DND-41 (cell line): Measurements from ENCODE around the gene MEGF6.

Experiments
- EZH2 ChIP-seq: IDR thresholded peaks from 3 replicates; pipeline ENCODE4 v1.6.1; 2012; ENCODE audit warnings: borderline replicate concordance, low read depth, mild to moderate bottlenecking, moderate library complexity, low read length, inconsistent platforms; ENCODE audit not compliant: severe bottlenecking
- TF ChIP-seq, protein P1 (sequence below): IDR thresholded peaks from 2 replicates; pipeline ENCODE4 v1.5.1; 2012; ENCODE audit warnings: borderline replicate concordance, low read length, moderate library complexity, mild to moderate bottlenecking; ENCODE audit not compliant: poor library complexity, severe bottlenecking; ENCODE audit errors: extremely low read depth

- TF ChIP-seq, protein P1, sequence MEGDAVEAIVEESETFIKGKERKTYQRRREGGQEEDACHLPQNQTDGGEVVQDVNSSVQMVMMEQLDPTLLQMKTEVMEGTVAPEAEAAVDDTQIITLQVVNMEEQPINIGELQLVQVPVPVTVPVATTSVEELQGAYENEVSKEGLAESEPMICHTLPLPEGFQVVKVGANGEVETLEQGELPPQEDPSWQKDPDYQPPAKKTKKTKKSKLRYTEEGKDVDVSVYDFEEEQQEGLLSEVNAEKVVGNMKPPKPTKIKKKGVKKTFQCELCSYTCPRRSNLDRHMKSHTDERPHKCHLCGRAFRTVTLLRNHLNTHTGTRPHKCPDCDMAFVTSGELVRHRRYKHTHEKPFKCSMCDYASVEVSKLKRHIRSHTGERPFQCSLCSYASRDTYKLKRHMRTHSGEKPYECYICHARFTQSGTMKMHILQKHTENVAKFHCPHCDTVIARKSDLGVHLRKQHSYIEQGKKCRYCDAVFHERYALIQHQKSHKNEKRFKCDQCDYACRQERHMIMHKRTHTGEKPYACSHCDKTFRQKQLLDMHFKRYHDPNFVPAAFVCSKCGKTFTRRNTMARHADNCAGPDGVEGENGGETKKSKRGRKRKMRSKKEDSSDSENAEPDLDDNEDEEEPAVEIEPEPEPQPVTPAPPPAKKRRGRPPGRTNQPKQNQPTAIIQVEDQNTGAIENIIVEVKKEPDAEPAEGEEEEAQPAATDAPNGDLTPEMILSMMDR, result no peak
- no peak for TF ChIP-seq EZH2
Measured at GRCh38 chr1:3536420-3537195, 74.7 kb downstream of the MEGF6 start.
